A549 treated with DMSO at 1 μM for 4 hours (cell line): ENCODE measurements around the gene PSMC3. TPM values are rescaled to one million over a fixed set of nuclear protein-coding genes. Genes with fewer than 3 reads are reported as not detected.

Experiments
- total RNA-seq: library from RNA; stranded (reverse); fragments of 200-300 nt; extraction: Qiagen RNA extraction; gene quantifications from 5 replicates; pipeline ENCODE4 v1.2.3, GENCODE V29; 2022; ENCODE audit warnings: low read depth

The PSMC3 gene
- 181 to 237 TPM (median 200 TPM) in 5 replicates for total RNA-seq

DNA sequence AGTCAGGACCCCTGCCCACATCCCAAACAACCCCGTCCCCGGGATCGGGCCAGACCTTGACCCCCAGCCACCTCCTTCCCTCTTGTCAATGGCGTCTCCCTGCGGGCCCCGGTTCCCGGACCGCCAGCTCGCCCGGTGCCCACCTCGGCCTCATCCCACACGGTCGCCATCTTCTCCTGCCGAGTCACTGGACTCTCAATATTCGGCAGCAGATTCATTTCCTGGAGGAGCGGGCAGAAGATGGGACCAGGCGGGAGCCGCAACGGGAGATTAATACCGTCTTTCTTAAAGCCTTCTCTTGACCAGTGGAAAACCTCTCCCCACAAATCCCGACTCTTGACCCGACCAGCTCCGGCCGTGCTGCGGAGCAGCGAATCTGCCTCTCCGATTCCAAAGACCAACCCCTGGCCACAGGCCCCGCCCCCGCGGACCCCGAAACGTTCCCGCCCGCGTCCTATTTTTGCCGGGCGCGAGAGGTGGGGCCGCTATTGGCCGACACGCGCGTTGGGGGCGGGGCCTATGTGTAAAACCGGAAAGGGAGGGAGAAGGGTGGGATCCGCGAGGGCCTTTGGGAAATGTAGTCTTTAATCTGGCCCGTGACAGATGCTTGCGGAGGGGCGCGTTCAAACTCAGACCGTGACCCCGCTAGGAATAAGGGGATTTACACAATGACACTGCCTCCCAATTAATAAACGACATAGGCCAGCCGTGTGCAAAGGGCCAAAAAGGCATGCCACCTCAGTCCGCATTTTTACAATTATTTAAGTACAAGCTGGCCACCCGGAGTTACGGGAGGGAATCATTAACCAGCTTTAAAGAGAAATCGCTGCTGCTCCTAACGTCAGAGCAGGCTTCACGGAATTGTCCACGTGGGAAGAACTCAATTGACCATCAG lies at the start of gene PSMC3:
TSS of gene PSMC3 (minus strand) at position 378 of the 895 bp plus-strand sequence. CDS start at position 218, 160 bp downstream.

DNA sequence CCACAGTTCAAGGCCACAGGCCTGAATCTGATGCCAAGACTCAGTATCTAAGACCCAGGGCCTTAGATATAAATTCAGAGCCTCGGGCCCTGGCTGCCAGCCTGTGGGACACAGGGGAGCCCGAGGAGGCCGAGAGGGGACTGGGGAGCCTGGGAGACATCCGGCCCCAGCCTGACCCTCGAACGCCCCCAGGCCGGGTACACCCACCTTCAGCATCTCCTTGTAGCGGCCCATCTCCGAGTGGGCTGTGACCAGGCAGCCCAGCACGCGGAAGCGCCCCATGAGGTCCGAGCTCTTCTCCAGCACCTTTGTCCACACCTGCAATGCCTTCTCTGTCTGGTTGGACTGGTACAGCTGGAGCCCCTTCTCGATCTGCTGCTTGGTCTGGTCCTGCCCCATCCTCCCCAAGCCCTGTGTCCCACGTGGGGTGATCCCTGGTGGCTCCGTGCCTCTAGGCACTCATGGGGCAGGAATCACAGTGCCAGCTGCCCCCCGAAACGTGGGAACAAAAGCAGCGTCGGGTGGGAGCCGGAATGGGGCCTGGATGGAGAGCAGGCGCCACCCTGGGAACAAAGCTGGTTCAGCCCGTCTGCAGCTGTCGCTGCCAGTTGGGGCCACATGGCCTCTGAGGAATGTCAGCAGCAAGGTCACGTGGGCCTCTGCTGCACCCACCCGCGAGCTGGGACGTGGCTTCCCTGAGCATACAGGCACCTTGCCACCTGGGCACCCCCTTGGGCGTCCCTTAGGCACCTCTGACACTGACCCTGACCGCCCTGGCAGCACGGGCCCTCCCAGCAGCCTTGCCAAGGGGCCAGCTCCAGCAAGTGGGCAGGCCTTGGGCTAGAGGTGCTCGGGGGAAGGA lies 22.6 kb upstream of the PSMC3 start, which contains the start of gene RAPSN:
TSS of gene RAPSN (minus strand) at position 571 of the 862 bp plus-strand sequence. CDS start at position 399, 172 bp downstream.

DNA sequence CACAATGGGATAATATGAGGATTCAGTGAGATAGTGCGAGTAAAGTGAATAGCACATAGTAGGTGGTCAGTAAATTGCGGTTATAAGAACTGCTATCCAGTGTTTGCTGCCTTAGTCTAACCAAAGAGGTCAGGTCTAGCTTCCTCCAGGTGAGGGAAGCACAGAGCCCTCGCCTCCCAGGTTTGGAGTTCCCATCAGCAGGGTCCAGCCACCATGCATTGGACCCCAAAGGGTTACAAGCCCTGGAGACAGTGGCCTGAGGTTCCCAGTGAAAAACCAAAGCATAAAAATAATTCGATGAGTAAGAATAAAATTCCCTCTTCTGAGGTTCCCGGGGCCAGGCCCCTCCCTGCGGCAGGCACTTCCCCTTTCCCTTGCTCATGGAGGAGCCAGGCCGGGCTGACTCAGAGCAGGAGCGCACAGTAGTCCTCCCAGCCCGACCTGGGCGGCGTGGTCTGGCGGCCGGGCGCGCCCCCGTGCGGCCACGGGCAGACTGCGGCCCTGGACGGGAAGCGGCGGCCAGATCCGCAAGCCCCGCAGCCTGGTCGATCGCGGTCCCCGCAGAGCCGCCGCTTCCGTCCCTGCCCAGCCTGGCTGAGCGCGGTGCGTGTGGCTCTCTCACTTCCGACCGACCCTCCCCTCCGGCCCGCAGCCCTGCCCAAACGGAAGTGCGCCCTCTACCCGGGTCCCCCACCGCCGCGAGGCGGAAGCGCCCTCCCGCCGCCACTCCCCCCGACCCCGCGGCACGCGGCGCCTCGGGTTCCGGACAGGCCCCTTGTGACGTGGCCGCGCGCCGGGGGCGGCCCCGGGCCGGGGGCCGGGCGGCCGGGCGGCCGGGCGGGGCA lies 18.3 kb downstream of the PSMC3 start, which contains the start of gene SLC39A13:
TSS of gene SLC39A13 (plus strand) at position 845 of the 845 bp plus-strand sequence. CDS start 1,505 bp downstream, outside the sequence.

DNA sequence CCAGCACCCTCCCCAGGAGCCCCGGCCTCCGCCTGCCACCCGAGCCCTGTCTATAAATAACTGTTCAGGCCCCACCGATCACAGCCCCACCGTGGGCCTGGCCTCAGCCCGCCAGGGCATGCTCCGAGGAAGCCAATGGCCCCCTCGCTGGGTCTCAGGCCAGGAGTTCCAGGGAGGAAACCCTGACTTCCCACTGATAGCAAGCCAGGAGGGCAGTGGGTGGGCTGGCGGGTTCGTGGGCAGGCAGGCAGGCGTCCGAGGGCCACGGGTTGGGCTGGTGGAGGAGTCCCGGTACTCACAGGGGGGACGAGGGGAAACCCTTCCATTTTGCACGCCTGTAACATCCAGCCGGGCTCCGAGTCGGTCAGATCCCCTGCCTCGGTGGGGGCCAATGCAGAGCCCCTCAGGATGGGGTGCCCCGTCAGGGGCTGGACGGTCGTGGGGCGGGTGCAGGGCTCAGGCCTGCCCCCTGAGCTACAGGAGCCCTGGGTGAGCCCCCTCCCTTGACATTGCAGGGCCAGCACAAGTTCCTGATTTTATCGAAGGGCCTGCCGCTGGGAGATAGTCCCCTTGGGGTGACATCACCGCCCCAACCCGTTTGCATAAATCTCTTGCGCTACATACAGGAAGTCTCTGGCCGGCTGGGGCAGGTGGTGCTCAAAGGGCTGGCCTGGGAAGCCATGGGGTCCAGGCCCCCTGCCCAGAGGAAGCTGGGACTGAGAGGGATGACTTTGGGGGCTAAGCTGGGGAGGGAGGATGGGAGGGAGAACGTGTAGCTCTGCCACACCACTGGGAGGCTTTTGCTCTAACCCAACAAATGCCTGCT lies 48.0 kb downstream of the PSMC3 start, which contains the start of gene SPI1:
TSS of gene SPI1 (minus strand) at position 538 of the 826 bp plus-strand sequence. CDS start at position 344, 194 bp downstream.

Other genes starting within 250 kb of the PSMC3 start
- gene ARFGAP2, start 249.6 kb downstream of the PSMC3 start, total RNA-seq = 27.1 to 37.3 TPM (median 28.1 TPM) in 5 replicates
- gene PACSIN3, start 240.0 kb downstream of the PSMC3 start, total RNA-seq = 27.0 to 34.5 TPM (median 30.0 TPM) in 5 replicates
- gene DDB2, start 211.5 kb downstream of the PSMC3 start, total RNA-seq = 83.6 to 95.2 TPM (median 89.2 TPM) in 5 replicates
- 22.2 to 26.7 TPM (median 23.7 TPM) in 5 replicates for gene ACP2, start 177.6 kb downstream of the PSMC3 start, total RNA-seq
- 9.2 to 13.3 TPM (median 12.2 TPM) in 5 replicates for gene NR1H3, start 168.4 kb downstream of the PSMC3 start, total RNA-seq
- gene MADD, start 156.3 kb downstream of the PSMC3 start, total RNA-seq = 19.1 to 24.0 TPM (median 22.8 TPM) in 5 replicates
- 0.05 to 0.10 TPM (median 0.07 TPM) in 5 replicates for gene MYBPC3, start 73.7 kb downstream of the PSMC3 start, total RNA-seq
- gene SPI1, start 47.9 kb downstream of the PSMC3 start, total RNA-seq = not detected in 5 replicates
- 40.9 to 50.4 TPM (median 47.0 TPM) in 5 replicates for gene SLC39A13, start 17.8 kb downstream of the PSMC3 start, total RNA-seq
- 0.10 to 0.35 TPM (median 0.21 TPM) in 5 replicates for gene RAPSN, start 22.7 kb upstream of the PSMC3 start, total RNA-seq
- gene CELF1, start 126.7 kb upstream of the PSMC3 start, total RNA-seq = 46.6 to 62.8 TPM (median 54.7 TPM) in 5 replicates
- 61.2 to 74.5 TPM (median 73.6 TPM) in 5 replicates for gene PTPMT1, start 139.2 kb upstream of the PSMC3 start, total RNA-seq
- 18.8 to 21.6 TPM (median 19.6 TPM) in 5 replicates for gene KBTBD4, start 152.5 kb upstream of the PSMC3 start, total RNA-seq
- 106 to 135 TPM (median 129 TPM) in 5 replicates for gene NDUFS3, start 152.6 kb upstream of the PSMC3 start, total RNA-seq
- 0.07 TPM in 1 of 5 replicates, not detected in the others for gene FAM180B, start 160.2 kb upstream of the PSMC3 start, total RNA-seq
- gene C1QTNF4, start 168.0 kb upstream of the PSMC3 start, total RNA-seq = 0.09 to 0.14 TPM in 2 of 5 replicates, not detected in the others
- gene MTCH2, start 216.1 kb upstream of the PSMC3 start, total RNA-seq = 117 to 140 TPM (median 135 TPM) in 5 replicates